ENCODE results near the gene INSYN2A.

INSYN2A gene

DNA sequence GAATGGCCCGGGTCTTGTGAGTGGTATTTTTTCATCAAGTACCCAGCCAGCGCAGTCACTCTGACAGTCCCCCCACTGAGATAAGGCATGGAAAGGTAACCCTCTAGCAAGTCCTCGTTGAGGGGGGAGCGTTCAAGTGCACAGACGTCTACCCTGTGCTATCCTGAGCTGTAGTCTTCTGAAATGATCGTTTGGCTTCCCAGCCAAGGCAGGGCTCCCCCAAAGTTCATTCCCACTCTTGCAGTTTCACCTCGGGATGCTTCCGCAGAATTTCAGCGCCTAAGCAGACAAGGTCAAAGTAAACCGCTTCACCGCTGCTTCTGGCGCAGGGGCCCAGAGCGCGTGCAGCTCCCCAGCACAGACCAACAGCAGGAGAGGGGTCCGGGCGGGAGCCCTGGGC is 1.8 kb downstream of the INSYN2A start:
- no peak for DNase-seq

DNA sequence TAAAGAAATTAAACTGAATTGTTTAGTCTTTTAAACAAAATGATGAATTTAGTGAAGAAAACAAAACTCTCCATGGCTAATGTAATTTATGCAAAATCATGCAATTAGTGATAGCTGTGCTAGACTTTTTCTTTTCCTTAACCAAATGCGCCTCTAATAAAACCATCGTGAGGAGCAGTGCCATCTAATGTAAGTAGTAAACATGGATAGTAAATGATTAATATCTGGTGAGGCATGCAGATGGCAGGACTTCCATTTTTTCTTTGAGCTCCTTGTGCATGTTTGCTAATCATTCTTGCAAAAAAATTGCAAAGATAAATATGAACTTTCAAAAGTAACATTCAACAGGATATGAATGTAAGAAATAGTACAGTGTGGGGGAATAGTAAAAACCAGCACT is 2.3 kb downstream of the INSYN2A start:
- DNase-seq = no peak

DNA sequence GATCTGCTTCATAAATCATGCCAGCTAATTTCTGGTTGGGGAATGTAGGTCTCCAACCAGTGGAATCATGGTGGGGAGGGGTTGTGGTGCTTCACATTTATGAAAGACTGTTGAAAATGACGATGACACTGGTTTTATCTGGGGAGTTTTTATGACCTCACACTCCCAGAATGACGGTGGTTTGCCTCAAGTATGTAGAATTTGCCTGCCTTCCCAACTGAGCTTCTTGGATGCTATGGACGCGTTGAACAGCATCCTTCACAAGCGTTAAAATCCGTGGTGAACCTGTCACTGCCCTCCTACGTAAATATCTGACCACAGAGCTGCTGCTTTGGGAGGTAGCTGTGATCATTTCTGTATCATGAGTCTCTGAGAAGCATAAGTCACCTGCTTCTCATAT is 3.3 kb downstream of the INSYN2A start:
- DNase-seq = no peak

DNA sequence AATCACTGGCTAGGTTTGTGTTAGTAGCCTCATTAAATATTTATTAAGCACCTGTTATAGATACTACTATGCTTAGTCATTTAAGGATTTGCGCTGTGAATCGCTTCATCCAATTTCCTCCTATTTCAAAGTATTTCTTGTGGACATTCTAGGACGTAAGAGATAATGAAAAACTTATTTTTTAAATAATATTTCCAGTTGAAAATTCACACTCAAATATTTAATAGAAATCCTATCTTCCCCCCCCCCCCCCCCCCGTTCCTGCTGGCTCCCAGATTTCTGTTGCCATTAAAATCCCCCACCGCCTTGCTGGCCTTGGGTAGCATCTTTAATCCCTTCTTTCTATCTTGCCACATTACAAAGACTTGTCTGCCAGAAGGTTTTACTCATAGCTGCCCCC is 6.0 kb downstream of the INSYN2A start:
- DNase-seq = no peak

DNA sequence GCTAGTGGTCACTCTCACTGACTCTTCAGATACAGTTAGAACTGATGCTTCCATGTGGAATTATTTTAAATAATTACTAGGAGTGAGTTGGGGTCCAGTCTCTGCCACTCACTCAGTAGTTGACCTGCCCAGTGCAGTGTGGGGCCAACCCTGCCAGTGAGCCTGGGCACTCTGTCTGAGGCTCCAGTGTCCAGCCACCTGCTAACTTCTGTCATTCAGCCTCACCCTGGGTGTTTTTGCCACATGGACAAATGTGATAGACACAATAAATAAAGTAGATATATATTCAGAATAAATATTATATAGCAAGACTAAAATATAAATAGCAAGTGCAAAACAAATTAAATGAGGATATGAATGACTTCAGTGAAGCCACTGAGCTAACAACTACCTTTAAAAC is 7.2 kb downstream of the INSYN2A start:
- no peak for DNase-seq

DNA sequence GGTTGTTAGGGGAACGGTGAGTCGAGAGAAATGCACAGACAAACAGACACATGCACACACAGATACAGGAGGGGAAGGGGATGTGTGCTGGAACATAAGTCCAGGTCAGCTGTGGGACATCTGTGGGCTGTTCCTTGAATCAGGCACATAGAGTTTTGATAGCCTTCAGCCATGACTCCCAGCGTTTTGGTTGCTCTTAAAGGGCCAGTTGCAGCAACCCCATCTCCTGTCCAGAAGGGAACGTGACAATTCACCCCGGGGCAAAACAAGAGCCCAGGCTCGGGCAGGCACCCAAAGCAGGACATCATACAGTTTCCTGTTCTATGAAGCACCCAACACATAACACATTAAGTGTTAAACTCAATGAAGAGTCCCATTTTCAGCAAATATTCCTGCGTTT is 9.6 kb downstream of the INSYN2A start:
- no peak for DNase-seq

DNA sequence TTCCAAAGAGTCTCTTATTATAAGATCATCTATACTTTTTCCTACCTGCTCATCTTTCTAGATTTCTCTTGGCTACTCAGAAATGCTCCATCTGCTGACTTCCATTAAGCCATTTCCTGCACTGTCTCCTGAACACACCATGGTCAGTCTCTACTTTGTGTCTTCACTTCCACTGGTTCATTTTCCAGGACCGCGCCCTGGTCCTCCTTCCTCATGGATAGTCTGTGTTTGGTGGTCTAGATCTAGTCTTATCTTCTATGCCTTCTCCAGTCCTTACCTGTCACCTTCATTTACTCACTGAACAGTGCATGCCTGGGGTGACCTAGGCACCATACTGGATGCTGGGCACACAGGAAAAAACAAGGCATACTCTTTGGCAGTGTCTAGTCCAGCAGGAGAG is 11.8 kb downstream of the INSYN2A start:
- DNase-seq = no peak

DNA sequence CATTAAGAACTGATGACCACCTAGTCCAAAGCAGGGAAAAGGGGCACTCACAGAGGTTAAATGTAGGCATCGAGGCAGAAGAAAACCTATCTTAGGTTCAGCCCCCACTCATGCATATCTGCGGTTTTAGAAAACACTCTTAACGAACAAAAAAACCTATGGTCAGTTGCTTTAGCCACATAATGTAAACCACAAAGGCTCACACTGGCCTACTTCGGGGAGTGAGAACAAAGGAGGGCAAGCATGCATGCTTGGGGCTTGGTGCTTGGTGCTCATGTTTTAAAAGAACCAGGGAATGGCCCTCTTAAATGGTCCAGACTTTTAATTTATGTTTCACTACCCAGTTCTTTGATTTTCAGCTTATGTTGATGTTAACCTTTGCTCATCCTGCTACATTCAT is 14.2 kb downstream of the INSYN2A start:
- no peak for DNase-seq

DNA sequence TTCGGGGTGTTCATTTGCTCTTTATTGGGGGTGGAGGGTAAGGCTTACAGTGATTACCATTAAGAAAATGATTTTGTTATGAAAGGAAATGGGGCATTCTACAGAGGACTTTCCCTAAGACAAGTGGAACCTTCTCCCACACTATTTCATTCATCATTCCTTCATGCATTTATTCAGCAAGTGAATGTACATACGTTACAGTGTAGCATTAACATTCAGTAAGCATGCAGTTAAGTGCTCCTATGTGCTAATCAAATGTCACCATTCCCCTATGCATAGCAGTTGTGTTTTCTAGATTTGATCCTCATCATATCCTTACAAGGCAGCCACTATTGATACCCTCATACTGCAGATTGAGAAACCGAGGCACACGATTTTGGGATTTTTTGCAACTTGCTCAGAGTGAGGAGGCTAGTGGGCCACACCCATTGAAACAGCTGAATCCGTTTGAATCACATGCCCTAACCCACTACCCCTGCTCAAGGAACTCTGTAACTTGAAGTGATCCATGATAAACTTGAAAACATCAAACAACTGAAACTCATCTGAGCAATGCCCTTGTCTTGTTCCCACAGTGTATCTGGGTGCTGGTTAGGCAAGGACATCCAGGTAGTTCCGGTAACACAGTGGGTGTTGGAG is 16.7 kb downstream of the INSYN2A start:
- no peak for DNase-seq

DNA sequence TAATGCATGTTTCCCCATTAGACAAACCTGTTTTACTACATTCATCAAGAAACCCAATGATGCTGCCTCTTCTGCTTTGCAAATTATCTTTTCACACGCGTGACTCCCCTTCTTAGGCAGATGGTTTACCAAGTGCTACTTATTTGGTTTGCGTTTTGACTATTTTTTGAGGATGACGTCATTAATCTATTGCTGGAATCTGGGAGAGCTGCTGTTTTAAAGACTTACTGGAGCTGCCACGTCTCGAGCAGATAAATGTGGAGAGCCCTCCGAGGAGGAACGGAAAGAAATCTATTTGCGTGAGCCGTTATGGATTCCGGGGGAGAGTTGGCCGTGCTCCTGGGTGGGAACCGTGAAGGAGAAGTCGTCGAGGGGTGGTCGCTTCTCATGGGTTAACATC is 19.7 kb downstream of the INSYN2A start:
- DNase-seq = peak; percentile 23

DNA sequence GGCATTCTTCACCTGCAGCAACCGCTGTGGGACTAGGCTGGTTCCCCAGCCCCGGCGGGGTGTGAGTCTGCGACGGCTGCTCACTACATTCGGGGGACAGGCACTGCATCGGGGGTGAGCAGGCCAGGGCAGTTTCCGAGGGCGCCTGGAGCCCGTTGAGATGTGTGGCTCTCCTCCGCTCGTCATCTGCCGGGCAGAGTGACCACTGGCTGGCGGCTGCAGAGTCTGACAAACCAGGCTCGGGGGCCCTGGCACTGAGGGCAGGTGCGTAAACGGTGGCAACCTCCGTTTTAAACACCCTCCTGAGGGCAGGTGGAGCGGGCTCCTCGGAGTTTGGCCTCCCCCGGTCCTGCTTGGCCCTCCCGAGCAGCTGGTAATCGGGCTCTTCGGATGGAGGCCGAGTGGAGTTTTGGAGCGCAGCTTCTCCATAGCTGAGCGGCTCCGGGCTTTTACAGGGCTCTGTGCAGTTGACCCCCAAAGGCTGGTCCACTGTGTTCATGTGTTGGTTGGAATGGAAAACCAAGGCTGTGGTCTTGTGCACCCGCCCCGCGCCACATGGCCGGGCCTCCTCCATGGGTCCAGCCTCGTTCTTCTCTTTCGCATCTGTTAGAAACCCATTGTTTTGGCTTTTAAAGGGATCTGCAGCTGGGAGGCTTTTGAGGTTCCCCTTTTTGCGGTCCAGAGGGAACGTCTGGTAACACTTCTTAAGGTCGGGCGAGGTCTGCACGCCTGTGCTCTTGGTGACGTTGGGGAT is 20.9 kb downstream of the INSYN2A start:
- no peak for DNase-seq

DNA sequence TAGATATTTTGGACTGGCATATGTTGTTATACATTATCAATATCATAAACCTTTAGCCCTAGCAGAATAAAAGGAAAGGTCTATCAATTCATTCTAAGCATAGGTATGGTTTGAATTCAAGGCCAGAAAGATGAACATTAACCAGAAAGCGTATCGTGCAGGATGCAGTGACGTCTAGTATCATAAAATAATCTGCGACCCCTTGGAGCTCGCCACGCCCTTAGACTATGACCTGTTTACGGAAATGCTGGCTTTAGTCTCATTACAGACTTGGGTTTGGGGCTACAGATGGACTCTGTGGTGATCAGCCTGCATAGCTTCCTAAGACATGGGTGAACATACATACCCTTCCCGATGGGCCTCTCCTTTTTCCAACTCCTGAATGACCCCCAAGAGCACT is 21.5 kb downstream of the INSYN2A start:
- DNase-seq = no peak

DNA sequence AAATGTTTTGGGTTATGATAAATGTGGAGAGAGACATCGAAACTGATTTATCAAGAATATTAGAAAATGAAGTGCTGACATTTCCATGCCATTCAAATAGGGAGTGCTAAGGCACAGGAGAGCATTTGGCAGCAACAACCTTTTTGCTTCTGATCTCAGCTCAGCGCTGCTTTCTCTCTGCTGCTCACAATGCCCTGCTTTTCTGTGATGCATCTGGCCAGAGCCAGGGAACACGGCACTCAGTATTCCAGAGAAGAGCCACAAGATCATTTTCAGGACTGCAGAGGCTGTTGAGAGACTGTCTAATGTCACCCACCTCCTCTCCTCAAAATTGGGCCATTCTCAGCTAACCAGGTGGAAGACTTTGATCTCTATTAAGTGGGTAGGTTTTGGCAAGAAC is 28.1 kb downstream of the INSYN2A start:
- no peak for DNase-seq

DNA sequence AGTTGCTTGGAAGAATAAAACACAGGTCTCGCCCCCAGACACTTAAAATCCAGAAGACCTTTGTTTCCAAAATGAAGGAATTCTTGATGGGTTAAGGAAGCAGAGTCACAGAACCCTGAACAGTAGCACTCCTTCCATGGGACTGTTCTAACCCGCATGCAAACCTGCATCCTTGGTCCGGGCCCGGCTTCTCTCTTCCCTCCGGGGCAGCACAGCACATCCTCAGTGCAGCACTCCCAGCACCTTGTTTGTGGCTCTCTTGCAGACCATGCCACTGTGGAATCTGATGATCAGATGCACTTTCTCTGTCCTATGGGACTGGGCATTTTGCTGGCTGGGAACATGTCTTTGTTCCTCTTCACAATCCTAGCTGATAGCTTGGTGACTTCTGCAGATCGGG is 33.5 kb downstream of the INSYN2A start:
- no peak for DNase-seq

DNA sequence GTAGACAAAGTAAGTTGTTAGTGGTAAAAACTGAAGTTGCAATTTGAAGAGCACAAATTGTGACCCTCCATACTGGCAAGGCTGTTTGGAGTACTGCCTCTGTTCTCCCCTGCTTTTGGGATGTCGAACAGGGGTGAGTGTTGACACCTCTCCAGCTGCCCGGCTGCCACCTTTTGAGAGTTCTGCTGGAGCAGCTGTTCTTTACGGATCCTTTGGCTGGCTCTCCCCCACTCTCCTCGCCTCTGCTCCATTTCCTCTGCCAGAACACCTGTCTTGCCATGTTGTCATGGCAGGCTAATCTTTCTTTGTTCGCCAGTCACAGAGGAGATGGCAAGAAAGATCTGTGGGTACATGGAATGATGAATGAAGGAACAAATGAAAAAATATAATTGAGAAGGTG is 34.9 kb downstream of the INSYN2A start:
- DNase-seq = no peak

DNA sequence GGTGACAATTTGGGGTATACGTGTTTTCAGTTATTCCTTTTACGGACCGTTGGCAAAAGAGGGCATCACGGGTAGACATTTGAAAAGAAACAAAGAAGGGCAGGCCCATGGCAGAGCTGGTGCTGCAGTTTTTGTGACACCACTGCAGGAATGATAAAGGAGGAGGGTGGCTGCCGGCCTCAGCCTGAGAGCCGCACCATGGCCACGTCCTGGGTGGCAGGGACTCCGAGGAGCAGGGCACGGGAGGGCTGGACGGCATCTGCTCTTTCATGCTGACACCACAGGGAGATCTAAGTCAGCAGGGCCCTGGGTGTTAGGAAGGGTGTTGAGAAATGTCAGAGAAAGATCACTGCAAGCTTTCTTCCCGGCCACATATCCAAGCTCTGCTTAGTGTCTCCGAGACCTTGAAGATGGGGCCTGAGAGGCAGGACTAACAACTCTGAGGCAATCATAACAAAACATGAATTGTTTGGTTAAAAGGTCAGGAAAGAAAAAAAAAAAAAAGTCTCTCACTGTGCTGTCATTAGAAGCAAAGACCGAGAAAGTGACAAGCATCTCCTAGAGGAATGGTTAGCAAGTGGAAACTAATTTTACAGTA is 36.6 kb downstream of the INSYN2A start:
- no peak for DNase-seq

DNA sequence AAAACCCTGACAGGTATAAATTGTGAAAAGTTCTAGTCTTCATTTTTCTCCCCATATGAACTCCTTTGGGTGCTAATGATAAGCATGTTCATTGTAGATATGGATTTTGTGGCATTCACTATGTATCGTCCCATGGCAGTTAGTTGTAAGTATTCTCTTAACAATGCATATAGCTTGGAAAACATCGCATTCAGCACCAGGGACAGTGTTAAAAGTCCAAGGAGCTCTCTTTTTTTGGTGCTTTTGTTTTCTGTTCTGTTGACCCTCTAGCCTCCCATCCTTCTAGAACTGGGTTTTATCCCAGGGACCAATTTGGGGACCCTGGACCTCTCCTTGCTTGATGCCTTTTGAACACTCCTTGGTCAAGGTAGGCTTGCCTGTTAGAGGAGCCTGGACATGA is 37.7 kb downstream of the INSYN2A start:
- no peak for DNase-seq

DNA sequence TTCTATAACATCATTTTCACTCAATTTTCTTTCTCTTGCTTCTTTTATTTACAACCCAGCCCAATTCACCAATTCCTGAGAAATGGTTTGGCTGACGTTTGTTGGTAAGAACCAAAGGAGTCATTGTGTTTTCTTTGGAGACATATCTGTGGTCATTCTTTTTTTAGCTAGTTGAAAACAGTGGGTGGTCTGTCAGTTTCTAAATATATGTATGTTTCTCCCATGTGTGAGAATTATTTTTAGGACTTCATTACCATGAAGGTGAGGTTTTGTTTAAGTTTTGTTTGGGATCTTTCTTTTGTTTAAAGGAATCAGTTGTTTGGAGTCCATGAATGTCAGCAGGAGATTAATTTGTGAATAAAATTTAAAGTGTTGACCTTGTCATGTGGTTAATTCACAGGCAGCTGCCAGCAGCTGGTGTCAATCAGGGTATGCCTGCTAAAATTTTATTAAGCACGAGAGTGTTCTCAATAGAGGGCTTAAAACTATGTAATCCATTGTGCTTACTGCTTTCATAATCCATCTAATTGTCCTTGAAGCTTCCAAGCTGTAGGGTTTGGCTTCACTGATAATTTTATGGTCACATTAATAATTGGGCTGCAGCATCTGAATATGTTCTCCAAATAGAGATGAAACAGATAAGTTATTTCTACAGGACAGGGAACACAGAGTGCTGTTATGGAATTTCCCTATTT is 38.7 kb downstream of the INSYN2A start:
- no peak for DNase-seq

DNA sequence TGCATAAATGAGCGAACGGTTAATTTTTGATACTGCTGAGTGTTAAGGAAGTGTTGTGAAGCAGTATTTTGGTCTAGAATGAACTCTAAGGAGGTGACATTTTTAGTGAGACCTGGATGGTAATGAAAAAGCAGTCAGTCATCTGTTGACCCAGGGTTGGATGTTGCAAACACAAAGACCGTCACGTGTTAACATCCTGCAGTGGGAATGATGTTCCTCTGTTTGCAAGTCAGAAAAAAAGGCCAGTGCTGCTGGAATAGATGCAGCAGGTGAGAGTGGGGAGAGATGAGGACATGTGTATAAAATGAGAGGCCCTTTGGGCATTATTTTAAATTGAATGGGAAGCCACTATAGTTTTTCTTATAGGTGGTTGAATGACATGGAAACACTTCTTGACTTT is 39.3 kb downstream of the INSYN2A start:
- no peak for DNase-seq

DNA sequence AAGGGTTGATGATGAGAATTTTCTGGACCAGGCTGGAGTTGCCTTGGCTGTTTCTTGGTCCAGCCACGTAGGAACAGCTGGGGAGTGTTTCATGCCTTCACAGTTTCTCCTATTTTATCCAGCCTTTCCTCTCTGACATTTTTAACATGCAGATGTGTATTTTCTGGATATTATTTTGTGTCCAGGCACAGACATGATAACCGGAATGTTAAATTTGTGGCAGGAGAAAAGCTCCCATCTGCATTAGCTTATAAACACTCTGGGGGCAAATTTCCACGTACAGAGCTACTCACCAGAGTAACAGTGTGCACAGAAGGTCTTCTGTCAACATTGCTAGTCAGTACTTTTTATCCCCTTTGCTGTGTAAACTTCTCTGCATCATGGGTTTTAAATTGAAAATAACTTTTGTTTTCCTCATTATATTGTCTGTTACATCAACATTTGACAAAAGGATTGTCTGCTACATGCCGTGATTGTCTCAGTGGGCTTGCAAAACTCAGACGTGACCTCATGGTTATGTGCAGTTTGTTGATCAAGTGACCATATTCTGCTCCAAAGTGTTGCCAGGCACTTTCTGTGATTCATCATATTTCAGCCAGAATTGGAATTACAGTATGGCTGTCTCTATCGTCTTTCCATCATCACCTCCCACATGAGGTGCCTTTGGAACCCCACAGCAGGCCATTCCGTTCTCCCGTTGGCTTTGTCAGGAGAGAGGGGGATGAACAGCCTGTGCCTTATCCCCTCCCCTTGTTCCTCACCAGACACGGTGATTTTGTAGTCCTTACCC is 41.4 kb downstream of the INSYN2A start:
- DNase-seq = no peak

DNA sequence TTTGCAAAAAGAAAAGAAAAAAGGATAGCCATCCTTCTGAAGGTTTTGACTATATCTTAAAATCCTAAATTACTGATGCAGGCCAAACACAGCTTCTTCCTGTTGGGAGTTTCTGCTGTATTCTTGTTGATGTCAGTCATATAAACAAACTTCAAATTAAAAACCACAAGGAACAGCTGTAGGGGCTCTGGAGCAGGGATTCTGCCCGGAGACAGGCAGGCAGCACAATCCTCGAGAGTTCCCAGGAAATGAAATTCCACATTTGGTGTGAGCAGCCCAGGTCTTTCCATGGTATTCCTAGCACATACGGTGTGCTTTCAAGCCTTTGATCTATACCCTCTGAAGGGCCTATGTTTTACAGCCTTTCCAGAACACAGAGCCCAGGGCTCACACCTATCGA is 43.2 kb downstream of the INSYN2A start:
- DNase-seq = no peak

DNA sequence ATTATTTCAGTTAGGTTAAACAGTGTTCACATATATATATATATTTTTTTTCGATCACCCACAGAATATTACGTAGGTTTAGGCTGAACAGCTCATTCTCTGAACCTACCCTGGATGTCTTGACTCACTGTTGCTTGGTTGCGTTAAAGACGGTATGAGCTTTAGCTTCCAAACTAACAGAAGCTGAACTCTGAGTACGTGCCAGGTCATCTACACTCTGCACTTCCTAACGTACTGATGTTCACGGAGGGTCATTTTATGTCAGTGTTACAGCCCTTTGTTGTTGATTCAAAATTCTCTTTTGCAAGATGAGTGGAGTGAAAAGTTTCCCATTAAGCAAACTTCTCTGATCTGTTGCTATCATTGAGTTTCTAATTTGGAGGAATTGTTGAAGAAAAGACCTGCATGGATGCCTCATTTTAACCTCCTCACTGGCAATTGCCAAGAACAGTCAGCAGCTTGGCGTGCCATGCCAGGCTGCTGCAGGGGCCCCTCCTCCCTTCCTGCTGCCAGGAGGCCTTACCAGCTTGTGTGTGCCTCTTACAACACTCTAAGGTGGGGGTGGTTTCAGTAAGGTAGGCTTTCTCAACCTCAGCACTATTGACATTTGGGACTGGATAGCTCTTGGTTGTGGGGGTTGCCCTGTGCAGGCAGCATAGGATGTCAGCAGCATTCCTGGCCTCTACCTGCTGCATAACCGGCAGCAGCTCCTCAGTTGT is 44.3 kb downstream of the INSYN2A start:
- DNase-seq = no peak

All from NCI-H526 treated with DMSO at 0.1 percent for 48 hours (cell line).